ENCODE data around the gene PDIK1L. TPM values are rescaled to one million over a fixed set of nuclear protein-coding genes. Genes with fewer than 3 reads are reported as not detected.

The PDIK1L gene
- total and polyA plus RNA-seq, 2 of the 8 experiments (the other 6 are each of a cell fraction or from before 2014, with no cell fraction given) = 0.95 to 4.5 TPM

DNA sequence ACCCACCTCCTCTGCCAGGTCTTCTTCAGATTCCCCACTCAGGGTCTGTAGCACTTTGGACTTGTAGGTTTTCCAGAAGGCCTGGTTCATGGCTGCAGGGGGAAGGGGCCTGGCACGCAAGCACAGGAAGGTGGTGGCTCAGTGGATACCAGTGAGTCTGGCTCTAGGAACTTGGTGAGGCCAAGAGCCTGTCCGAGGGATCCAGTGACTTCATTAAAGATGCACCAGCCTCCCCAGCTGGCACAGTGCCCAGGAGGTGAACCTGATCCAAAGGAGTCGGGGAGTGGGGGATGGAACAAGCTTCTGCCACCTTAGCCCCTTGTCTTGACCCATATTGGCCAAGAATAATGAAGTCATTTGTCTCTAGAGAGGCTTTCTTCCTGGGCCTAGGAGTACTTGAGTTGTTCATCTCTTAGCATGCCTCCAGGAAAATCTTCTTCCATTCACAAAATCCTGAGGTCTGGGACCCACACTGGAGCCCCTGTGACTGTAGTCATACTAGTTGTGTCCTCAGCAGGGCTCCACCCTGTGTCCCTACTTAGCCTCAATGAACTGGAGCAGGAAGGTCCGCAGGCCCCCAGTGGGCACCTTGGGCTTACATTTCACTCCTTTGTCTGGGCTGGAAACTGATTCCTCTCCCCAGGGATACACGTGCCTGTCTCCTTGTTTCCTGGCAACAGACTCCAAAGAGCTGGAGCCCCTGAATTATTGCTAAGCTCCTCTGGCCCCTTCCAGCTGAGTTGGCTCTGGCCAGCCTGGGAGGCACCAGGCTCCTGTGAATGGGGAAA lies 57.0 kb downstream of the PDIK1L start, which contains the start of gene C1orf232 (continued):
- TF ChIP-seq, protein P1, sequence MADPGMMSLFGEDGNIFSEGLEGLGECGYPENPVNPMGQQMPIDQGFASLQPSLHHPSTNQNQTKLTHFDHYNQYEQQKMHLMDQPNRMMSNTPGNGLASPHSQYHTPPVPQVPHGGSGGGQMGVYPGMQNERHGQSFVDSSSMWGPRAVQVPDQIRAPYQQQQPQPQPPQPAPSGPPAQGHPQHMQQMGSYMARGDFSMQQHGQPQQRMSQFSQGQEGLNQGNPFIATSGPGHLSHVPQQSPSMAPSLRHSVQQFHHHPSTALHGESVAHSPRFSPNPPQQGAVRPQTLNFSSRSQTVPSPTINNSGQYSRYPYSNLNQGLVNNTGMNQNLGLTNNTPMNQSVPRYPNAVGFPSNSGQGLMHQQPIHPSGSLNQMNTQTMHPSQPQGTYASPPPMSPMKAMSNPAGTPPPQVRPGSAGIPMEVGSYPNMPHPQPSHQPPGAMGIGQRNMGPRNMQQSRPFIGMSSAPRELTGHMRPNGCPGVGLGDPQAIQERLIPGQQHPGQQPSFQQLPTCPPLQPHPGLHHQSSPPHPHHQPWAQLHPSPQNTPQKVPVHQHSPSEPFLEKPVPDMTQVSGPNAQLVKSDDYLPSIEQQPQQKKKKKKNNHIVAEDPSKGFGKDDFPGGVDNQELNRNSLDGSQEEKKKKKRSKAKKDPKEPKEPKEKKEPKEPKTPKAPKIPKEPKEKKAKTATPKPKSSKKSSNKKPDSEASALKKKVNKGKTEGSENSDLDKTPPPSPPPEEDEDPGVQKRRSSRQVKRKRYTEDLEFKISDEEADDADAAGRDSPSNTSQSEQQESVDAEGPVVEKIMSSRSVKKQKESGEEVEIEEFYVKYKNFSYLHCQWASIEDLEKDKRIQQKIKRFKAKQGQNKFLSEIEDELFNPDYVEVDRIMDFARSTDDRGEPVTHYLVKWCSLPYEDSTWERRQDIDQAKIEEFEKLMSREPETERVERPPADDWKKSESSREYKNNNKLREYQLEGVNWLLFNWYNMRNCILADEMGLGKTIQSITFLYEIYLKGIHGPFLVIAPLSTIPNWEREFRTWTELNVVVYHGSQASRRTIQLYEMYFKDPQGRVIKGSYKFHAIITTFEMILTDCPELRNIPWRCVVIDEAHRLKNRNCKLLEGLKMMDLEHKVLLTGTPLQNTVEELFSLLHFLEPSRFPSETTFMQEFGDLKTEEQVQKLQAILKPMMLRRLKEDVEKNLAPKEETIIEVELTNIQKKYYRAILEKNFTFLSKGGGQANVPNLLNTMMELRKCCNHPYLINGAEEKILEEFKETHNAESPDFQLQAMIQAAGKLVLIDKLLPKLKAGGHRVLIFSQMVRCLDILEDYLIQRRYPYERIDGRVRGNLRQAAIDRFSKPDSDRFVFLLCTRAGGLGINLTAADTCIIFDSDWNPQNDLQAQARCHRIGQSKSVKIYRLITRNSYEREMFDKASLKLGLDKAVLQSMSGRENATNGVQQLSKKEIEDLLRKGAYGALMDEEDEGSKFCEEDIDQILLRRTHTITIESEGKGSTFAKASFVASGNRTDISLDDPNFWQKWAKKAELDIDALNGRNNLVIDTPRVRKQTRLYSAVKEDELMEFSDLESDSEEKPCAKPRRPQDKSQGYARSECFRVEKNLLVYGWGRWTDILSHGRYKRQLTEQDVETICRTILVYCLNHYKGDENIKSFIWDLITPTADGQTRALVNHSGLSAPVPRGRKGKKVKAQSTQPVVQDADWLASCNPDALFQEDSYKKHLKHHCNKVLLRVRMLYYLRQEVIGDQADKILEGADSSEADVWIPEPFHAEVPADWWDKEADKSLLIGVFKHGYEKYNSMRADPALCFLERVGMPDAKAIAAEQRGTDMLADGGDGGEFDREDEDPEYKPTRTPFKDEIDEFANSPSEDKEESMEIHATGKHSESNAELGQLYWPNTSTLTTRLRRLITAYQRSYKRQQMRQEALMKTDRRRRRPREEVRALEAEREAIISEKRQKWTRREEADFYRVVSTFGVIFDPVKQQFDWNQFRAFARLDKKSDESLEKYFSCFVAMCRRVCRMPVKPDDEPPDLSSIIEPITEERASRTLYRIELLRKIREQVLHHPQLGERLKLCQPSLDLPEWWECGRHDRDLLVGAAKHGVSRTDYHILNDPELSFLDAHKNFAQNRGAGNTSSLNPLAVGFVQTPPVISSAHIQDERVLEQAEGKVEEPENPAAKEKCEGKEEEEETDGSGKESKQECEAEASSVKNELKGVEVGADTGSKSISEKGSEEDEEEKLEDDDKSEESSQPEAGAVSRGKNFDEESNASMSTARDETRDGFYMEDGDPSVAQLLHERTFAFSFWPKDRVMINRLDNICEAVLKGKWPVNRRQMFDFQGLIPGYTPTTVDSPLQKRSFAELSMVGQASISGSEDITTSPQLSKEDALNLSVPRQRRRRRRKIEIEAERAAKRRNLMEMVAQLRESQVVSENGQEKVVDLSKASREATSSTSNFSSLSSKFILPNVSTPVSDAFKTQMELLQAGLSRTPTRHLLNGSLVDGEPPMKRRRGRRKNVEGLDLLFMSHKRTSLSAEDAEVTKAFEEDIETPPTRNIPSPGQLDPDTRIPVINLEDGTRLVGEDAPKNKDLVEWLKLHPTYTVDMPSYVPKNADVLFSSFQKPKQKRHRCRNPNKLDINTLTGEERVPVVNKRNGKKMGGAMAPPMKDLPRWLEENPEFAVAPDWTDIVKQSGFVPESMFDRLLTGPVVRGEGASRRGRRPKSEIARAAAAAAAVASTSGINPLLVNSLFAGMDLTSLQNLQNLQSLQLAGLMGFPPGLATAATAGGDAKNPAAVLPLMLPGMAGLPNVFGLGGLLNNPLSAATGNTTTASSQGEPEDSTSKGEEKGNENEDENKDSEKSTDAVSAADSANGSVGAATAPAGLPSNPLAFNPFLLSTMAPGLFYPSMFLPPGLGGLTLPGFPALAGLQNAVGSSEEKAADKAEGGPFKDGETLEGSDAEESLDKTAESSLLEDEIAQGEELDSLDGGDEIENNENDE (IDR thresholded peaks at IDR 0.05; ENCODE audit: insufficient replicate concordance, low read length) = no peak
- no peak for TF ChIP-seq GTF2F1 (IDR thresholded peaks at IDR 0.05; ENCODE audit: borderline replicate concordance, low read depth, low read length)
- no peak for TF ChIP-seq BCL11A (IDR thresholded peaks at IDR 0.05; ENCODE audit: low read depth in 2 of 2, low read length in 2 of 2)
- TF ChIP-seq SRF (IDR thresholded peaks at IDR 0.05; ENCODE audit: low read depth, low read length) = no peak
- TF ChIP-seq POLR2A (IDR thresholded peaks at IDR 0.05; ENCODE audit: control extremely low read depth in 1 of 2, low read depth in 2 of 2, low read length in 2 of 2) = no peak
- TF ChIP-seq BACH1 (IDR thresholded peaks at IDR 0.05; ENCODE audit: low read length) = no peak
- TF ChIP-seq, protein P2, sequence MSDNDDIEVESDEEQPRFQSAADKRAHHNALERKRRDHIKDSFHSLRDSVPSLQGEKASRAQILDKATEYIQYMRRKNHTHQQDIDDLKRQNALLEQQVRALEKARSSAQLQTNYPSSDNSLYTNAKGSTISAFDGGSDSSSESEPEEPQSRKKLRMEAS (IDR thresholded peaks at IDR 0.05) = no peak
- no peak for TF ChIP-seq CBX8 (IDR thresholded peaks at IDR 0.05; ENCODE audit: borderline replicate concordance, low read depth, low read length)
- no peak for TF ChIP-seq PHF8 (conservative IDR thresholded peaks at IDR 0.05; ENCODE audit: low read depth, low read length)
